ENCODE data around the gene ARL13B.

ARL13B gene

DNA sequence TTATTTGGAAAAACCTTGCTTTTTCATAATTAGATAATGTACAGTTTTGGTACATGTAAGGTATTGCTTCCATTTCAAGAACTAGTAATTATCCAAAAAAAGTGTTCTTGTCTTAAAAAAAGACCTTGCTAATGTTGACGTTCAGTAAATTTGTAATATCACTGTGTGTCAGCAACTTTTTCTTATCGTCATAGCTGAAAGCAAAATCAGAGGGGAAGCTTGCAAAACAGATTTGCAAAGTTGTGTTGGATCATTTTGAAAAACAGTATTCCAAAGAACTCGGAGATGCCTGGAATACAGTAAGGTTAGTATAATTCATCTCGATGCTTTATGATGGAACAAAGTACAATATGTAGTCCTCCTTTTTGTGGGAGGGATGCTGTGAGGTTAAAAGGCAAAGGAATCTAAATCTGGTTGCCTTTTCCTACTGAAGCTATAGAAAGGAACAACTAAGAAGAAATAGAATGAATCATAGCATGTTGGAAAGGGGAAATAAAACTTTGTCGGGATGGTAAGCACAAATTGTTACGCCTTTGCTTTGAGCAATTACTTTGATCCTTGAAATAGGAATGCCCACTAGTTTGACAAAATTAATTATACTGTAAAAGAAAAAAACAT, 84.4 kb downstream of the ARL13B start:
- no peak for DNase-seq

- DNase-seq, result no peak
These were observed 85.2 kb downstream of the ARL13B start for GRCh38 chr3:94065122-94065521.

DNA sequence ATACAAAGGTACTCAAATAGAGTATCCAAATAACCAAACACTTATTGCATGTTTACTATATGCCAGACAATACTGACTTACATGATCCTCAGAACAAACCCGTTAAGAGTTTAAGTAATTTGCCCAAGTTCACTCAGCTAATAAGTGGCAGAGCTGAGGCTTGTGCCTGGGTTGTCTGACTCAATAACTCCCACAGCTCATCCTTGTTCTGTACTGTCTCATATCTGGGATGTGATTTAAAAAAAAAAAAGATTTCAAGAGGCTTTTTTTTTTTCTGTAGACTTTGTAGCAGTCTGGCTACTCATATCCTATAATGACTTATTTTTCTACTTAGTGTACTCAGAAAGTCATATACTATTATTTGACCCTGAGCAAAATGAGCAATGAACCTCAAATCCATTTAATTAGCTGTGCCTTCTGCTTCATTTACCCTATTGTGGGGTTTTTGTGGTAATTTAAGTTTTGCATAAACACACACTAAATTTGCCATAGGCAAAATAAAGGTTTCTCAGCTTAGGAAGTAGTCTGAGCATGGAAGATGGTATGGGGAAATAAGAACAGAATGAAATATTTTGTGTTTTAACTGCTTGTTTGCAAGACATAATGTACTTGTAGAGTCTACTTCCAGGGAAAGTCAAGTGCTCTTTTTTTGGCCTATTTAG, 86.0 kb downstream of the ARL13B start:
- DNase-seq, result no peak

DNA sequence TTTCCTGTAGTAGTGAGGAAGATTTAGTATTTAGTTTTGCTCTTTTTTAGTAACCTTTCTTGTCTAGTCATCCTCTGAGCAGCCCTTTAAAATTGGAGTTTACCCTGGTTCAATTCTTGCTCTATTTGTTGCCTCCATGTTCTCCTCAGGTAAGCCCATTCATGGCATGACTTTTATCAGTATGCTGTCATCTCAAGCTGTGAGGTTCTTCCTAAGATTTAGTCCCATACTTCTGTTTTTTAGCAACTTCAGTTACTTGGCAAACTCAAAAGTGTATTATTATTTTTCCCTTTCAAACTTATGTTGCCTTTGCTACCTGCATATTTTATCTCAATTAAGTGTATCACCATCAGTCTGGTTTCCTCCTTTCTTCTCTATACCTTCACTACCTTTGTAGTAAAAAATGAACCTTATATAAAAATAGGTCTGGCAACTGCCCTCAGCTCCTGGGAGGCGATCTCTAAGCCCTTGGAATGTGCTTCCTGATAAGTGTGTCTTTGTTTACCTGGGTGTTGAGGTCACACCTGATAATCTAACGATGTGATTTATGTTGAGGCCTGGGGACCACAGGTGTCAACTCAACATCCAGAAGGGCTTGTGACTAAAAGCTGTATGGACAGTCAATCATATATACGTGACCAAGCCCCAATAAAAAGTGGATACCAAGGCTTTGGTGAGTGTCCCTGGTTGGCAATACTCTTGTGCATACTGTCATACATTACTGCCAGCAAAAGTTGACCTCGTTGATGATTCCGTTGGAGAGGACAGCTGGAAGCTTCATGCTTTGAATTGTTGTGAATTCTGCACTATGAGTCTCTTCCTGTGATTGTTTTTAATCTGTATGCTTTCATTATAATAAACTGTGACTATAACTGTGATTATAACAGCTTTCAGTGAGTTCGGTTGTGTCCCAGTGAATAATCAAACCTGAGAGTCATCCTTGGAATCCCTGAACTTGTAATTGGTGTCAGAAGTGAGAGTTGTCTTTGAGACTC, 86.8 kb downstream of the ARL13B start:
- no peak for DNase-seq

DNA sequence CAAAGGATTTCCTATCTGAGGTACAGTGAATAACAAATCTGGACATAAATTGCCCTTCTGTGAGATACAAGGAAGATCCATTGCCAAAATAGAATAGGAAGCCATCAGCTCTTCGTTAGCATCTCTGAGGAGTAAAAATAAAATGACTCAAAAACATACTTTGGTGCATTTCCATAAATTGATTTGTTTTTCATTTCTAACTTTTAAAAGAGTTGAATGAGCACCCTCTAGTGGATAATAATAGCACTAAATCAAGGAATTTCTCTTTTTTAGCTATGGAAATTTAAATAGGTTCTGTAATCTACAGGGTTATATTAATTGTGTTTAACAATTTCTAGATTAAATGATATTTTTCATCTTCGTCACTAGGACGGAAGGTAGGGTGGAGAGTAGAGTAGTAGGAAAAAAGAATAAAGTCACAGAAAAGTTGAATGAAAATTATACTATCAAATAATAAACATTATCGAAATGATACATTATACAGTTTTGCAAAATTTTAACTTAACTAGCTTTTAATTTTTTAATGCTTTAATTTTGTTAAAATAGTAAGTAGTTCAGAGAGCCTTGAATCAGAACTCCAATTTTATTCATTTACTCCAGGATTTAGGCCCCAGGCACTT, 89.3 kb downstream of the ARL13B start:
- peak; percentile 38 for DNase-seq

GRCh38 chr3:94070341-94070911, 90.5 kb downstream of the ARL13B start:
- no peak for DNase-seq

DNA sequence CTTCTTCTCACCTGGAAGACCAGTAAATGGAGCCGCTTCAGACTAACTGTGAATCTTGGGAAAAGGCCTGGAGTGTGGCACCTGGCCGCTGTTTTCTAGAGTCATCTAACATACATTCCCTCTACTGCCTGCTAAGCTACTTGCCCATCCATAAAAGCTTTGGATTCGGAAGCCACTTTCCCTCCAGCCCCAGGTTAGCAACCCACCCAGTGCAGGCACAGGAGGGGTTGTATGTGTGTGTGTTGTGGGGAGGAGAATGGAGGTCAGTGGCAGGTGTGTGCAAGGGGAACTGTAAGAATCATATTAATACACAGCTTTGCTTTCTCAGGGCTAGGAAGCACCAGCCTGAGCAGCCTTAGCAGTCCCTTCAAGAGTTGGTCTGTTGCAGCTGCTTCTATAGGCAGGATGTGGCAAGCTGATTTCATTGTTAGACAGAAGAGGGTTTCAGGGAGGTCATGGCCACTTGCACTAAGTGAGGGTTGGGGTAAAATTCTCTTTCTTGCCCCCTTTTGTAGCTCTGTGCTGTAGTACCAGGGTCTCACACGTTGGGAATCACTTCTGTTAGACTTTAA, 91.8 kb downstream of the ARL13B start:
- DNase-seq, result no peak

DNA sequence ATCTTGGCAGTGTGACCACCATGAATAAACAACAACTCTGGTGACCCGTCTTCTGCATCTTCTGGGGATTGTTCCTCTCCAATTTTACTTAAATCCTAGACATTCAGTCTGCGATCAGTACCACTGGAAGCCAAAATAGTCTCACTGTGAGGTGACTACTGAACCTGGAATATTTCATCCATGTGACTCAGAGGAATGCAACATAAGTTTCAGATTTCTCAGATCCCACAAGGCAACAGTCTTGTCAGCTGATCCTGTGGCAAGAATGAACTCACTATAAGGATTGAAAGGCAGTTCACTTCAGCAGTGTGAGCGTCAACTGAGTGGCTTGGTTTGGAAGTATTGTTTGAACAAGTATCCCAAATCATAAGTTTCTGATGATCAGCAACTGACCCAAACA, 96.1 kb downstream of the ARL13B start:
- DNase-seq, result no peak

DNA sequence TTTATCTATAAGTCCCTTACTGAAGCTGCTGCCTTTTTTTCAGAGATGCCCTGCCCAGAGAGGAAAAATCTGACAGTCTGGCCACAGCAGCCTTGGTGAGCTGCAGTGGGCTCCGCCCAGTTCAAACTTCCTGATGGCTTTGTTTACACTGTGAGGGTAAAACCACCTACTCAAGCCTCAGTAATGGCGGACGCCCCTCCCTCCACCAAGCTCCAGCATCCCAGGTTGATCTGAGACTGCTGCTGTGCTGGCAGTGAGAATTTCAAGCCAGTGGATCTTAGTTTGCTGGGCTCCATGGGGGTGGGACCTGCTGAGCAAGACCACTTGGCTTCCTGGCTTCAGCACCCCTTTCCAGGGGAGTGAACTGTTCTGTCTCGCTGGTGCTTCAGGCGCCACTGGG, 100.6 kb downstream of the ARL13B start:
- DNase-seq, result peak; percentile 19

DNA sequence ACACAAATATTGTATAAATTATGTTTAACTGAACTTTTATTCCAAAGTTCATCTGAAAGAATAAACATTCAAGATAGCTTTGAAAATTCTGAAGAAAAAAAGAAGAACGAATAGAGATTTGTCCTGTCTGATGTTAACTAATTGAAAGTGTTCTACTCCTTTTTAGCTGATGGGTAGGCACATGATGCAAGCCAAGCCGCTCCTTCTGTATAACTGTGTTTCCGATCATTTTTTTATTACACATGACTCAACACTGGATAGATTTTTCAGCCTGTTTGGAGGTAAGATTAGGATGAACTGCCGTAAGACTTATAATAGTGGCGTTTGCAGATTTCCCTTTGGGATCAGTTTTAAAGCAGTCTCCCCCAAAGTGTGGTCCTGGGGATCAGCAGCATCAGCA, 101.9 kb downstream of the ARL13B start:
- DNase-seq, result no peak

DNA sequence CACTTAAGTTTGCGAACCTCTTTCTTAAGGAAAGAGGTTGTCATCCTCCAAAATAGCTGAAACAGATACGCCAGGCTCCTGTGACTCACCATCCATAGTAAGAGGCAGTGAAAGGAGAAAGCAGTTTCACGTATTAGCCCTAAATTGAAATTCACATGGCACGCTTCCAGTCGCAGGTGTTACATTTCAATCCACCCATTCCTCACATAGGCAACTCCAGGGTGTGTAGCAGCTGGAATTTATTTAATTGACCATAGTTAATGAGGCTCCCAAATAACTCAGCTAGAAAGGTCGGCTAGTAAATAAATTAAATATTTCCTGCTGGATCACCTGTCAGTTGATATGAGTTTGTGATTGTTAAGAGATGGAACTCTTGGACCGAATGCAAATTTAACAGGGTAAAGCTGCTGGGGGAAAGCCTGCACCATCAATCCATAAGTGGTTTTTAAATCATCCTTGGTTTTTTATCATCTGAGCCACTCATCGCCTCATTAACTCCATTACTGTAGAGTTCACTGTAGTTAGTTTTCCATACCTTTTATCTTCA, 102.5 kb downstream of the ARL13B start:
- no peak for DNase-seq

GRCh38 chr3:94083261-94083660, 103.3 kb downstream of the ARL13B start:
- no peak for DNase-seq

- no peak for DNase-seq
These were observed 109.2 kb downstream of the ARL13B start for GRCh38 chr3:94089126-94089525.

DNA sequence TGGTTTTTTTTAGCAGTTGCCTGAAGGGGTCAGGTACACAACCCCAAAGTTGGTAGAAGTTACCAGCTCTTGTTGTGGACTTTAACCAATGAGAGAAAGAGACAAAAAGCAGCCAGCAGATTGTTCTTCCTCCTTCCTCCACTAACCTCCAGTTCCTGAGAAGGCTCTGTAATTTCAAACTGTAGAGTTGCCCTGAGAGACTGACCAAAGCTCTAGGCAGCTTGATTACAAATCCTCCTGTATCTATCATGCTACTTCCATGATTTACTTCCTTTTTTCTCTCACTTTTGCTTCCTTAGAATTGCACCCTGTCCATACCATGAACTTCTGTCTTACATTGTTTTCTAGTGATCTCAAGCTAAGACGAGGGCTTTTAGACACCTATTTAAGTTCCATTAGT, 112.1 kb downstream of the ARL13B start:
- no peak for DNase-seq

DNA sequence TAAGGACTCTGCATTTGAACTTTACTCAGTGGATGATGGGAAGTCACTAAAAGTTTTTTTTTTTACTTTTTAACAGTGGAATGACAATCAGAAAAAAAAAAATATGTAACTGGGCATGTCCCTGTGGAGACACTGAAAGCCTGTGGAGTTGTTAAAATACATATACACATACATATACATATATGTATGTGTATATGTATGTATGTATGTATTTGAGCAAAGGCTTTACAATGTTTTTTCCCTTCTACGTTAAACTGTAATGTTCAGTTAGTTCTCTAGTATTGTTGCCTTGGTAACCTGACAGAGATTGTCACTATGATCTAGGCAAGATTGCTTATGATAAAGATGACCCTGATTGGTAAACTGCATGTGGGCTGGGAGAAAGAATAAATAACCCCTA, 113.2 kb downstream of the ARL13B start:
- DNase-seq, result no peak

GRCh38 chr3:94095111-94095510, 115.2 kb downstream of the ARL13B start:
- no peak for DNase-seq

GRCh38 chr3:94098452-94098851, 118.5 kb downstream of the ARL13B start:
- DNase-seq, result no peak

DNA sequence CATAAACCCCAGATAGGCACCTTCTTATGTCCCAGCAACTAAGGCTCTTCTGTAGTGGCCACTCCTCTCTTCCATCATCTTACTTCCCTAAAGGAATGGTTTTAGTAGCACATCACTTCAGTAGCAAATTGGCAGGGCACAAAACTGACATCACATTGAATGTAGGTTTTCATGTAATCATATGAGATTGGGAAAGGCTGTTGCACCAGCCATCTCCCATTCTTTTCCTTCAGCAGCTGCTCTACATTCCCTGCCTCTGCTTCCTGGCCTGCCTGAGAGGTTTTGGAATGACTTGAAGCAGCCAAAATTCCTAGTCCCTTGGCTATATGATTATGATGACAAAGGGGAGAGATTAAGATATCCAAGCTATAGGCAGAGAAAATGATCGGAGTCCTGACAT, 119.4 kb downstream of the ARL13B start:
- no peak for DNase-seq

- DNase-seq, result no peak
These were observed 121.9 kb downstream of the ARL13B start for GRCh38 chr3:94101860-94102259.

Data from CD4-positive, alpha-beta T cell treated with Interleukin-17A for 1 hour (primary cell).